Testis (tissue), 3 donors: ENCODE measurements around the gene EYA3. TPM values are rescaled to one million over a fixed set of nuclear protein-coding genes. Genes with fewer than 3 reads are reported as not detected.

Source experiments
- DNase-seq: peaks from one replicate; pipeline ENCODE4 v3.0.0-alpha.2; 2019
- H3K27ac ChIP-seq, 2 donors: fragments of 200-600 bp; sonication (generic); one replicate each; pipeline ENCODE4 v1.5.1; 2019
- H3K27me3 ChIP-seq: fragments of 200-600 bp; sonication (generic); one replicate; pipeline ENCODE4 v1.5.1; 2019
- H3K36me3 ChIP-seq: fragments of 200-600 bp; sonication (generic); one replicate; pipeline ENCODE4 v1.5.1; 2017; ENCODE audit warnings: low read depth; ENCODE audit errors: missing control alignments
- H3K4me1 ChIP-seq: fragments of 200-600 bp; sonication (generic); one replicate; pipeline ENCODE4 v1.5.1; 2019
- H3K4me3 ChIP-seq, 2 donors: fragments of 200-600 bp; sonication (generic); one replicate each; pipeline ENCODE4 v1.5.1; 2017 to 2019
- H3K9me3 ChIP-seq: fragments of 200-600 bp; sonication (generic); one replicate; pipeline ENCODE4 v1.5.1; 2017
- CTCF ChIP-seq, 3 experiments: fragments of 450-650 bp in 2 of 3; fragments of 200-600 bp in 1 of 3; sonication (generic) in 1 of 3; IDR thresholded peaks; one replicate each; pipeline ENCODE4 v1.5.1; 2016 to 2019; ENCODE audit warnings: antibody characterized with exemption in 3 of 3, mild to moderate bottlenecking in 2 of 3, moderate library complexity in 1 of 3
- POLR2A ChIP-seq: fragments of 450-650 bp; IDR thresholded peaks from one replicate; pipeline ENCODE4 v1.6.1; 2017; ENCODE audit warnings: antibody characterized with exemption, mild to moderate bottlenecking, moderate library complexity
- WGBS, 2 donors: methylation state at CpG; one replicate each; pipeline ENCODE4 v1.1.5; 2018; 5-methylcytosine and 5-hydroxymethylcytosine counted together
- intact Hi-C: fragments of 100-400 bp; cut with DNase I; formaldehyde crosslinking; loops from one replicate; pipeline ENCODE4 v1.15.1; 2023; ENCODE audit warnings: low total_unique reads
- polyA plus RNA-seq: library from polyadenylated mRNA; stranded (reverse); fragments of 350-450 nt; fragmentation: Illumina TruSeq; extraction: RNeasy Lipid Tissue Mini Kit (QIAGEN cat#74804); gene quantifications from one replicate; pipeline ENCODE4 v1.2.3, GENCODE V29; 2014; ENCODE audit warnings: low read depth, low replicate concordance; ENCODE audit not compliant: insufficient read depth
- total RNA-seq, 2 donors: library from RNA; depleted of rRNA; stranded (reverse); fragments of >200 nt; gene quantifications; one replicate each; pipeline ENCODE4 v1.2.3, GENCODE V29; 2016

EYA3 gene
- total and polyA plus RNA-seq, 3 donors from 2014 or later = 28.3 to 41.9 (median 31.5) TPM

GRCh38 chr1:28037206-28037605 lies 51.2 kb downstream of the EYA3 start:
- no peaks in the 10 kb centered on the region for H3K27me3 ChIP-seq
- H3K4me1 ChIP-seq = peaks cover 7% of the 10 kb centered on the region
- no peak for TF ChIP-seq CTCF (IDR thresholded peaks at IDR 0.05)
- TF ChIP-seq POLR2A = no peak
- intact Hi-C loops = no loop called here
- no peak overlapping the region for H3K27ac ChIP-seq
- H3K4me3 ChIP-seq = no peak overlapping the region
- DNase-seq = no peak
- H3K36me3 ChIP-seq = no peaks in the 10 kb centered on the region
- H3K9me3 ChIP-seq = no peaks in the 10 kb centered on the region

- H3K4me1 ChIP-seq = peaks cover 7% of the 10 kb centered on the region
- H3K27ac ChIP-seq = no peak overlapping the region
- 71 to 79% methylated on average over 2 of the region's 2 CpGs for WGBS, 2 donors
- no peaks in the 10 kb centered on the region for H3K9me3 ChIP-seq
- intact Hi-C loops = no loop called here
- H3K4me3 ChIP-seq = no peak overlapping the region
- TF ChIP-seq CTCF (IDR thresholded peaks at IDR 0.05) (no peak), POLR2A (no peak)
- no peaks in the 10 kb centered on the region for H3K36me3 ChIP-seq
- no peaks in the 10 kb centered on the region for H3K27me3 ChIP-seq
- no peak for DNase-seq
These were observed 52.0 kb downstream of the EYA3 start for GRCh38 chr1:28036431-28036830.

GRCh38 chr1:28035420-28035819 lies 53.0 kb downstream of the EYA3 start:
- peaks cover 7% of the 10 kb centered on the region for H3K4me1 ChIP-seq
- intact Hi-C loops = no loop called here
- H3K9me3 ChIP-seq = no peaks in the 10 kb centered on the region
- no peak for TF ChIP-seq CTCF (IDR thresholded peaks at IDR 0.05)
- no peak for TF ChIP-seq POLR2A
- WGBS, 2 donors = 93 to 94% methylated on average over 4 of the region's 4 CpGs
- H3K36me3 ChIP-seq = no peaks in the 10 kb centered on the region
- no peak for DNase-seq
- H3K4me3 ChIP-seq = no peak overlapping the region
- no peak overlapping the region for H3K27ac ChIP-seq
- H3K27me3 ChIP-seq = no peaks in the 10 kb centered on the region

- Histone ChIP-seq H3K27ac (no peak overlapping the region), H3K4me1 (peaks cover 7% of the 10 kb centered on the region), H3K4me3 (no peak overlapping the region), H3K9me3 (no peaks in the 10 kb centered on the region), H3K36me3 (no peaks in the 10 kb centered on the region), H3K27me3 (no peaks in the 10 kb centered on the region)
- no peak for TF ChIP-seq CTCF (IDR thresholded peaks at IDR 0.05)
- TF ChIP-seq POLR2A = no peak
- intact Hi-C loops = no loop called here
- no peak for DNase-seq
These were observed 56.1 kb downstream of the EYA3 start for GRCh38 chr1:28032281-28032680.

- H3K4me1 ChIP-seq = no peaks in the 10 kb centered on the region
- TF ChIP-seq POLR2A (no peak), CTCF (IDR thresholded peaks at IDR 0.05) (no peak)
- H3K27me3 ChIP-seq = no peaks in the 10 kb centered on the region
- H3K36me3 ChIP-seq = no peaks in the 10 kb centered on the region
- intact Hi-C loops = no loop called here
- H3K4me3 ChIP-seq = no peak overlapping the region
- H3K9me3 ChIP-seq = no peaks in the 10 kb centered on the region
- no peak overlapping the region for H3K27ac ChIP-seq
- no peak for DNase-seq
These were observed 57.2 kb downstream of the EYA3 start for GRCh38 chr1:28031173-28031572.
